Measurements from ENCODE around the gene MED20. TPM values are rescaled to one million over a fixed set of nuclear protein-coding genes. Genes with fewer than 3 reads are reported as not detected.

MED20 gene
- total and polyA plus RNA-seq, 2 of the 8 experiments (the other 6 are each of a cell fraction or from before 2014, with no cell fraction given), result 38.7 to 51.8 TPM

GRCh38 chr6:41921712-41921998 lies 716 bp upstream of the MED20 start:
- WGBS, 2 experiments (ENCODE audit: extremely low coverage in 1 of 2, insufficient coverage in 1 of 2, insufficient read length in 1 of 2, insufficient replicate concordance in 2 of 2, low coverage in 1 of 2, low lambda C conversion rate in 2 of 2, missing lambda C conversion rate in 1 of 2), result 0% methylated on average over 14 of the region's 20 CpGs; no CpG with 5 or more reads in 1 of the 2 experiments
- Histone ChIP-seq H3K23me2 (ENCODE audit: low read depth, low read length) (peaks cover 8% of the 10 kb centered on the region; the same call in 1 of the 2 replicates), H3K14ac (ENCODE audit: insufficient read length) (no peak overlapping the region), H3K9ac (replicated peaks in 1 of 4; ENCODE audit: extremely low read depth in 1 of 4, low read depth in 3 of 4, low read length in 3 of 4) (peak overlapping the region; percentile 88 to 95 (median 94)), H2BK12ac (ENCODE audit: low read depth, low read length) (peak overlapping the region; percentile 41; the same call in 1 of the 2 replicates), H3K36me3 (ENCODE audit: control insufficient read depth in 2 of 4, insufficient read depth in 4 of 4, low read length in 3 of 4) (peaks cover 4 to 21% (median 13%) of the 10 kb centered on the region in 4 experiments; a peak in 7 of 8 replicates), H4K20me1 (replicated peaks in 1 of 2; ENCODE audit: control insufficient read depth in 1 of 2, insufficient read depth in 2 of 2, low read length in 2 of 2) (peaks cover 11% of the 10 kb centered on the region in 2 experiments), H4K8ac (ENCODE audit: extremely low read depth, insufficient read depth, low read length) (peak overlapping the region; percentile 99; the same call in 1 of the 2 replicates), H2BK20ac (ENCODE audit: low read length) (no peak overlapping the region), H3K4me2 (ENCODE audit: insufficient read depth in 1 of 2, low read depth in 2 of 2, low read length in 2 of 2) (peak overlapping the region; percentile 94 to 96), H3K23ac (ENCODE audit: insufficient read length) (no peak overlapping the region), H2AK5ac (ENCODE audit: low read depth, low read length) (peak overlapping the region; percentile 18), H4K91ac (replicated peaks; ENCODE audit: insufficient read length, low read length) (no peak overlapping the region), H2BK15ac (ENCODE audit: low read length) (no peak overlapping the region), H4K5ac (ENCODE audit: insufficient read length, low read depth, low read length) (peak overlapping the region; percentile 68), H3K56ac (replicated peaks; ENCODE audit: insufficient read length, low read depth, low read length) (no peak overlapping the region), H2BK5ac (ENCODE audit: low read depth, low read length) (peak overlapping the region; percentile 82), H3K4ac (replicated peaks; ENCODE audit: insufficient read length, low read depth, low read length) (no peak overlapping the region), H2AFZ (ENCODE audit: low read length) (no peak overlapping the region), H3K27me3 (replicated peaks in 1 of 4; ENCODE audit: control insufficient read depth in 3 of 4, extremely low read depth in 1 of 4, insufficient read depth in 3 of 4, low read length in 3 of 4) (no peaks in the 10 kb centered on the region), H3K27ac (ENCODE audit: low read depth, low read length) (peak overlapping the region; percentile 98), H3K4me3 (ENCODE audit: extremely low read depth in 1 of 4, insufficient read depth in 2 of 4, low read depth in 3 of 4, low read length in 4 of 4) (peak overlapping the region; percentile 79 to 98 (median 87)), H3K9me3 (ENCODE audit: insufficient read depth in 2 of 2, low read depth in 1 of 2, low read length in 1 of 2) (no peaks in the 10 kb centered on the region), H2BK120ac (replicated peaks; ENCODE audit: low read depth, low read length) (no peak overlapping the region), H3K18ac (ENCODE audit: extremely low read depth, low read length) (peak overlapping the region; percentile 60; the same call in 1 of the 2 replicates), H3K79me1 (ENCODE audit: low read depth, low read length) (peaks cover 14% of the 10 kb centered on the region), H3K4me1 (replicated peaks in 1 of 4; ENCODE audit: control insufficient read depth in 3 of 4, insufficient read depth in 4 of 4, low read length in 3 of 4) (peaks cover 1 to 11% (median 4%) of the 10 kb centered on the region in 4 experiments; a peak in 3 of 7 replicates), H3K79me2 (ENCODE audit: control insufficient read depth in 1 of 2, insufficient read depth in 2 of 2, low read length in 2 of 2) (peaks cover 36 to 59% of the 10 kb centered on the region in 2 experiments)
- no peak for DNase-seq (ENCODE audit: low read depth in 1 of 2, low spot score in 2 of 2)
- CTCF ChIA-PET (ENCODE audit: partially characterized antibody), result interaction anchor here (0.8 to 11.4 kb wide), 24 partner anchors 8 to 179 kb away, joined by 3 to 166 read pairs (median 5); partner anchors contain the start of genes CCND3 and TOMM6
- POLR2A ChIA-PET (ENCODE audit: partially characterized antibody), result interaction anchor here (0.7 to 12.2 kb wide), 27 partner anchors 9 to 725 kb away, joined by 3 to 235 read pairs (median 5); partner anchors contain the start of genes CCND3, MRPS10, TAF8 and TOMM6
- no peak for FAIRE-seq
- TF ChIP-seq RAD21 (IDR thresholded peaks at IDR 0.05 in 1 of 2, conservative IDR thresholded peaks at IDR 0.05 in 1 of 2; ENCODE audit: low read depth in 2 of 2, low read length in 2 of 2) (no peak), GTF2F1 (IDR thresholded peaks at IDR 0.05; ENCODE audit: borderline replicate concordance, low read depth, low read length) (no peak), BRCA1 (IDR thresholded peaks at IDR 0.05; ENCODE audit: low read depth, low read length) (no peak), POU5F1 (IDR thresholded peaks at IDR 0.05; ENCODE audit: low read depth, low read length) (no peak), PHF8 (conservative IDR thresholded peaks at IDR 0.05; ENCODE audit: low read depth, low read length) (no peak; the same call in 1 of the 2 replicates), E2F6 (IDR thresholded peaks at IDR 0.05) (peak; percentile 4; the same call in 1 of the 2 replicates), FOSL1 (IDR thresholded peaks at IDR 0.05; ENCODE audit: insufficient read depth, low read depth, low read length) (no peak), HDAC2 (IDR thresholded peaks at IDR 0.05; ENCODE audit: borderline replicate concordance in 1 of 2, low read depth in 2 of 2, low read length in 2 of 2) (peak in 1 of 2 experiments; percentile 3; a peak in 1 of 4 replicates), ASH2L (IDR thresholded peaks at IDR 0.05; ENCODE audit: low read length) (peak; percentile 35)
